Measurements from ENCODE around the gene IMMP2L. TPM values are rescaled to one million over a fixed set of nuclear protein-coding genes. Genes with fewer than 3 reads are reported as not detected.

The IMMP2L gene
- total and polyA plus RNA-seq, 2 of the 4 experiments (the other 2 are of a cell fraction) = 5.8 to 9.3 TPM

DNA sequence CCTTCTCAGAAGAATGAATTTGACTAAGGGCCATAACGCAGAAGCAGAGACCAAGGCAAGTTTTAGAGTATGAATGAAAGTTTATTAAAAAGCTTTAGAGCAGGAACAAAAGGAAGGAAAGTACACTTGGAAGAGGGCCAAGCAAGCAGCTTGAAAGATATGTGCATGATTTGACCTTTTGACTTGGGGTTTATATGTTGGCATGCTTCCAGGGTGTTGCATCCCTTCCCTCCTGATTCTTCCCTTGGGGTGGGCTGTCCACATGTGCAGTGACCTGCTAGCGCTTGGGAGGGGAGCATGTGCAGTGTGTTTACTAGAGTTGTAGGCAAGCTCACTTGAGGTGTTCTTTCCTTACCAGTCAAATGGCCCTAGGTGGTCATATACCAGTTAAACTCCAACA is 509.3 kb downstream of the IMMP2L start:
- Histone ChIP-seq H3K36me3 (ENCODE audit: control insufficient read depth, insufficient read depth, low read length) (no peaks in the 10 kb centered on the region), H3K56ac (ENCODE audit: extremely low read depth, insufficient read depth, low read length) (no peak overlapping the region), H2BK15ac (ENCODE audit: low read depth, low read length) (no peak overlapping the region), H3K79me1 (ENCODE audit: low read depth in 1 of 2, low read length in 2 of 2) (no peaks in the 10 kb centered on the region), H3K4me3 (ENCODE audit: insufficient read depth, low read depth, low read length) (no peak overlapping the region), H3K9me1 (ENCODE audit: insufficient read depth, low read length) (no peaks in the 10 kb centered on the region), H3K4me2 (ENCODE audit: low read depth, low read length) (no peak overlapping the region), H2AFZ (replicated peaks; ENCODE audit: low read length, poor library complexity) (no peak overlapping the region), H3K27ac (ENCODE audit: insufficient read depth, low read length) (no peak overlapping the region), H2BK20ac (ENCODE audit: low read depth, low read length) (no peak overlapping the region), H4K91ac (ENCODE audit: insufficient read depth, low read depth, low read length) (no peak overlapping the region), H3K27me3 (ENCODE audit: control insufficient read depth, insufficient read depth, low read length) (no peaks in the 10 kb centered on the region), H4K20me1 (ENCODE audit: insufficient read depth, low read length) (no peaks in the 10 kb centered on the region), H3K9me3 (ENCODE audit: control insufficient read depth, insufficient read depth, low read length) (no peaks in the 10 kb centered on the region), H4K5ac (ENCODE audit: low read depth, low read length) (no peak overlapping the region), H3K9ac (ENCODE audit: low read depth, low read length) (no peak overlapping the region), H3K14ac (replicated peaks; ENCODE audit: low read depth, low read length) (no peak overlapping the region), H3K4me1 (ENCODE audit: control insufficient read depth, insufficient read depth, low read length) (no peaks in the 10 kb centered on the region), H2AK9ac (replicated peaks; ENCODE audit: low read depth, low read length, poor library complexity) (no peak overlapping the region), H3K23ac (ENCODE audit: low read depth, low read length) (no peak overlapping the region), H2AK5ac (ENCODE audit: low read depth, low read length) (no peak overlapping the region), H3K18ac (ENCODE audit: low read depth, low read length) (no peak overlapping the region), H3K4ac (ENCODE audit: low read depth, low read length) (no peak overlapping the region), H2BK120ac (ENCODE audit: low read depth, low read length) (no peak overlapping the region), H2BK5ac (ENCODE audit: low read depth, low read length, poor library complexity, severe bottlenecking) (no peak overlapping the region), H4K8ac (ENCODE audit: low read depth in 2 of 2, low read length in 2 of 2) (no peak overlapping the region)
- dilution Hi-C loops (cut with HindIII; ENCODE audit: low sequenced_read_pairs, unreplicated experiment) = no loop called here
- ChIA-PET POLR2A (ENCODE audit: unreplicated experiment) (no interaction called here), CTCF (no interaction called here)
- WGBS, 2 experiments (ENCODE audit: extremely low coverage in 2 of 2, insufficient read length in 1 of 2) = 80% methylated on average over 1 of the region's 2 CpGs; no CpG with 5 or more reads in 1 of the 2 experiments
- DNase-seq (no peak), ATAC-seq (ENCODE audit: low read depth) (no peak)
- in situ Hi-C loops (cut with MboI; ENCODE audit: low sequenced_read_pairs) = no loop called here
- intact Hi-C loops (cut with micrococcal nuclease) = no loop called here
- no peak for TF ChIP-seq MAFK (IDR thresholded peaks at IDR 0.05; ENCODE audit: low read depth, low read length)
- TF ChIP-seq CEBPB (IDR thresholded peaks at IDR 0.05; ENCODE audit: low read depth, low read length) = no peak
- no peak for TF ChIP-seq SMC3 (IDR thresholded peaks at IDR 0.05; ENCODE audit: low read depth, low read length)
- TF ChIP-seq CHD1 (IDR thresholded peaks at IDR 0.05; ENCODE audit: low read depth, low read length) = no peak
- no TSS peak for BruUV-seq (replicated peaks)
